ENCODE data around the gene TBC1D21.

The TBC1D21 gene

DNA sequence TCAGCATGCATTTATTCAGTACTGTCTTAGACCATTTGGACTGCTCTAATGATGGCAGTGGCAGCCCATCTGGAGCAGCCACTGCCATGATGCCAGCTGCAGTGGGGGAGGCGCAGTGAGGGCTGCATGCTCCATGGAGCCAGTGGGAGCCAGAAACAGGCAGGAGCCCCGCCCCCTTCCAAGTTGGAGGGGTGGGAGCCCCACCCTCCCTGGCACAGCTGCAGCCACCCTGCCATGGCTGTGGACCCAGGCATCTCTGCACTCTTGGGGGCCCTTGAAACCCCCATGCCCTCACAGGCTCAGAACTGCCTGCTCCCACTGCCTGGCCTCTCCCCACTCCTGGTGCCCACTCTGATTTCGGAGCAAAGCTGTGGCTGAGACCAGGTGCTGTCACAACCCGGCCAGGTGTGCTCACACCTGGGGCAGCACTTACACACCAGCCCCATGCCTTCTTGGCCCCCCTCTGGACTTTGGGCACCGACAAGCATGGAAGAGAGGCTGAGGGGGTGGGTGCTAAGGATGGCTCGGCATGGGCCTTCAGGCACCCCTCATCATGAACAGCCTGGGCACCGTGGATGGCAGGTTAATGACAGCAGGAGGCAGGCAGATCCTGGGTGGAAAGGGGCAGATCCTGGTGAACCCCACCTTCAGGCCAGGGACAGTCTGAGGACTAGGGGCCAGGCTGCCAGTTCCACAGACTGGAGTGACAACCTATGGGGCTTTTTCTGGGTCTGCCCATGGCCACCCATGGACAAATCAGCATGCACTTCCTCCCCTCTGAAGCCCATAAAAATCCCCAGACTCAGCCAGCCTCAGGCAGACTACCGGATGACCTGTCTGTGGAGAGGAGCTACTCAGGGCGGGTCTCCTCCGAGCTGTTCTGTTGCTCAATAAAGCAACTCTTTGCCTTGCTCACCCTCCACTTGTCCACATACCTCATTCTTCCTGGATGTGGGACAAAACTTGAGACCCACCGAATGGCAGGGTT lies 18.3 kb downstream of the TBC1D21 start:
- DNase-seq: no peak

DNA sequence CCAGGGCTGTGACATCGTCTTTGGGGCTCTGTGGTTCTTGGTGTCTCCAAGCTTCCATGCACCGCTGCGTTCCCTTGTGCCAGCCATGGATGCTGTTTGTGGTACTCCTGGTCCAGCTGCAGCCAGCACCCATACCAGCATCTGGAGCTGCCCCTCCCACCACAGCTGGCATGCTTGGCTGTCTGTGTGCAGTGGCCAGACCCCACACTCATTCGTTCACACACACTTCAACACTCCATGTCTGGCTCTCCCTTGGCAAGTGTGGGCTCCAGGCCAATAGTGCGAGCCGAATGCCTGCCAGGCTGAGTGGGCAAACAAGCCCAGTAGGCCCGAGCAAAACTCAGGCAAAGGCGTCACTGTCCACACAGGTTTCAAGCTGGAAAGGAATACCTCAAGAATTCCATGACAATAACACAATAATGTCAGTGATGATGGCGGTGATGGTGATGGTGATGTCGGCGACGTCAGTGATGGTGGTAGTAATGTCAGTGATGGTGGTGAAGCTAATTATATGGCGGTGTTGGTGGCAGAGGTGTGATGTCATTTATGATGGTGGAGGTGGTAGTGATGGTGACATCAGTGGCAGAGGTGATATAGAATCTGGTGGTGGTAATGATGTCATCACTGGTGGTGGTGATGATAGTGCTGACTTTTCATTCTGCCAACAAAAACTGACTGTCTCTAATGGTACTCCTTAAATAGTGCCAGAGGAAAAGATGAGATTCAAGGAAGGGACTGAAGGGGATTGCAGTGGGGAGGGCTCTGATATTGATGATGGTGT lies 19.3 kb downstream of the TBC1D21 start:
- no peak for DNase-seq

DNA sequence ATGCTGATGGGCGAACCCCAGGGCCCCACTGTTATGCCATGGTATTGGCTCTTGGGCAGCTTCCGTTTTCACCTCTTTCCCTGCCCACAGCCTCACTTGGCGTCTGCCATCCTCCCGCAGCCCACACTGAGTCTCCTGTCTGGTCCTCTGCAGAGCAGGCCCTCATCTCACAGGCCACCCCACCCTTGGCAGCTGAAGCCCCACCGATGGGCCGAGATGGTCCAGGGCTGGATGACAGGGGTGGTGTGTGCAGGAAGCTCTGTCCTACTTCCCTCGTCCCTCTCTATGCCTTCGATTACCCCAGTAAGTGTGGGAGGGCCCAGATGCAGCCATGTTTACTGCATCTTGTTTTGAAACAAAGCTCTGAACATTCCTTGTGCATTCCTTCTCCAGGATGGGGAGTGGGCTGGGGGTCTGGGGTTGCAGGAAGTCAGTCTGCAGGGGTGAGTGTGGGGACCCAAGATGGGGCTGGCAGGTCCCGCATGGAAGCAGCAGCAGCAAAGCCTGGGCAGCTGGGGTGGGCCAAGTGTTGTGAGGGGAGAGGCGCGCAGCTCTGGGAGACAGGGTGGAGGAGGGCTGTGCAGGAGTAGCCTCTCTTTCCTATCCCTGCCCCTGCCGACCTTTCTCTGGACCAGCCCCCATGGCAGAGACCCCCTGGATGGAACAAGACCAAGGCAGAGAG lies 20.9 kb downstream of the TBC1D21 start:
- no peak for DNase-seq

DNA sequence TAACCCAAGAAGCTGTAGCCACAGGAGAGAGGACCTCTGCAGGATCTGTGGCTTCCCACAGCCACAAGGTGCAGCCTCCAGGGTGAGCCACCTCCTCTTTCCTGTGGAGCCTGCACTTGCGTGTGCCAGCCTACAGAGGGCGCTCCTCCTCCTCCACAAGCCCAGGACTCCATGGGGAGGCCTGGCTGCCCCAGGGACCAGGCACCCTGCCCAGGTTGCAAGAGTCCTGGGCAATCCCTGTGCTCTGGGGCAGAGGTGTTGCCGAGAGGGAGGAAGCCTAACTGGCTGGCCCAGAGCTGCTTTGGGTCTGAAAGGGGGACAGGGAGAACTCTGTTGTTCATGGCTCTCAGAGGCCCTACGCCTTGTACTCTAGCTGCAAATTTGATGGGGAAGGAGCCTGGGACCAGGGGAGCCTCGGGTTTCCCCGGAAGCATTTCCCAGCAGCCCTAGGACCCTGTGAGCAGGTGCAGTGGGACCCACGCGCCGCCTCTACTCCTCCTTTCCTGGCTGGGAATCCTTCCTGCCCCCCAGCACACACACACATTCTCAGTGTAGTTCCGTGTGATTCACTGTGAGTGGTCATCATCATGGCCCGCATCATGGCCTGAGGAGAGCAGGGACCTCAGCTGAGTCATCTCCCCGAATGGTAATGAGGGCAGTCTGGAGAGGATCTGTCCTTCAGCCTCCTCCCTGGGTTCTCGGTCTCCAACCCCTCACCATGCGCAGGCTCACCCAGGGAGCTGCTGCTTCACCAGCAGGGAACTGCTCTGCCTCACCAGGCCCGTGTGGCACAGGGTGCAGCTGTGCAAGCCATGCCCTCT lies 24.3 kb downstream of the TBC1D21 start:
- no peak for DNase-seq

DNA sequence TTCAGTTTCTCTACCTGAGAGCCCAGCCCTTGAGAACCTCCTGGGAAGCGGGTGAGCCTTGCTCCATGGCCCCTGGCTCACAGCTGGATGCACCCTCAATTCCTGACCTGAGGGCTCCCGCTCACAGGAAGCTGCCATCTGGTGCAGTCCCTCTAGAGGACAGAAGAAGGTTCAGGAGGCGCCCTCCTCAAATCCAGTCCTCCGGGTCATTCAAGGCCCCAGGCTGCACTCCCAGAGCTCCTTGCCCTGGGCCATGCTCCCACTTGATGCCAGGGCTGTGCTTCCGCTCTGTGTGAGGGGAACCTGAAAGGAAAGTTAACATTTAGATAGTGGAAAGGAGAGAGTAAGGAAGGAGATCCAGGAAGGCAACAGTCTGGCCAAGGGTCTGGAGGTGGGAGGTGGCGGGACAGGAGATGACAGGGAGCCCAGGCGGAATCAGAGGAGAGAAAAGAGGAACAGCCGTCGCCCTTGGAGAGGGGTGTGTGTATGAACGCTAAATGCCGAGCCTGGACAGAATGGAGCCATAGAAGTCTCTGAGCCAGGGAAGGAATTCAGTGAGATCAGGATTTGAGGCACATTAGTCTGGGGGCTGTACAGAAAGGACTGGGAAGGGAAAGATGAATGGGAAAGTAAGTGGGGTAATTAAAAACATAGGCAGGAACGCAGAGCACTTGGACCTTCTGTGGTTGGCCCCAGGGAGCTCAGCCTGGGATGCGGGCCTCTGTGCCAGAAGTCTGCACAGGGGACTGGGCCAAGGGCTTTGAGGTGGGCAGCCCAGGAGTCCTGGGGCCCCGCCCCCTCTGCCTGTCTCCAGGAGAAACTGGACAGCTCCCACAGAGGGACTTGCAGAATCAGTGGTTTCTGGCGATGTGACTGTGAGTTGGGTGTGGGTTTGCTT lies 26.1 kb downstream of the TBC1D21 start:
- DNase-seq: no peak

DNA sequence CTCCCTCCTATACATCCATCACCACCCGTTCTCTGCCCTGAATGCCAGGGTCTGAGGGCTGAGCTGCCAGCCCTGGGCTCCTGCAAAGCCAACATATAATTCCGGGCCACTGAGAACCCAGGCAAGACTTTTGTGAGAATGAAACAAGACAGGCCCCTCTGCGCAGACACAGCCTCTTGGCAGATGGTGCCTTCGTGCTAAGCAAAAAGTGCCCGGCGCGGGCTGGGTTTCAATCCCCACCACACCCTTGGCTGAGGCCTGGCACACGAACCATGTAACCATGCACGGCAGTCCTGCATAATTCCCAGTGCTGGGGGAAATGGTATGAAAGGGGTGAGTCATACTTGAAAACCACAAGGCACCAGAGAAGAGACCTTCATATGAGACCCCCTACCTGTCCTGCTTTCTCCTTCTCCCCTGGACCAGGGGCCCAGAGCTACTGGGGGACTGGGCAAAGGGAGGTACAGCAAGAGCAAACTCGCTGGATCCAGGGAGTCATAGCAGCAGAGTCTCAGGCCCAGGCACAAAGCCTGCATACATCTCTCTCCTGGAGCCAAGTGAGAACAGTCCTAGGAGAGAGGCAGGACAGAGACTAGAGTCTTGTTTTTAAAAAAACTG lies 26.8 kb downstream of the TBC1D21 start:
- DNase-seq: no peak

DNA sequence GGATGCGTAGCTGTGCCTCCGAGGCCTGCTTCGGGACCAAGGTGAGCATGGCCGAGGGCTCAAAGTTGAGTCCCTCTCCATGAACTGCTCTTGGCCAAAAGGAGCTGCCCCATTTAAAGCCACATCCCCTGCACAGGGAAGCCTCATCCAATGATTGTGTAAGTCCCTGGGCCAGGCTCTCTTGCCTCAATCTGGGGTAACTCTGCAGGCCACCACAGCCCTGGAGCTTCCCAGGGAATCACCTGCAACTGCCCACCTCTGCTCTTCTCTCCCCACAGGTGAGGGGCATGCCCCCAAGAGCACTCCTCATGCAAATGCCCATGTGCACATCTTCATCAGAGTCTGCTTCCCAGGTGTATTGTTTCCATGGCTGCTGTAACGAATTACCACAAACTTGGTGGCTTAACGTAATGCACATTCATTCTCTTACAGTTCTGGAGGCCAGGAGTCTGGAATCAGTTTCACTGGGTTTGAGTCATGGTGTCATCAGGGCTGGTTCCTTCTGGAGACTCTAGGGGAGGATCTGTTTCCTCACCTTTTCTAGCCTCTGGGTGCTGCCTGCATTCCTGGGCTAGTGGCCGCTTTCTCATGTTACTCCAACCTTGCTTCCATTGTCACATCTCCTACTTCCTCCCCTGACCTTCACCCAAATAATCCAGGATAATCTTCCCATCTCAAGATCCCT lies 27.9 kb downstream of the TBC1D21 start:
- DNase-seq: no peak

DNA sequence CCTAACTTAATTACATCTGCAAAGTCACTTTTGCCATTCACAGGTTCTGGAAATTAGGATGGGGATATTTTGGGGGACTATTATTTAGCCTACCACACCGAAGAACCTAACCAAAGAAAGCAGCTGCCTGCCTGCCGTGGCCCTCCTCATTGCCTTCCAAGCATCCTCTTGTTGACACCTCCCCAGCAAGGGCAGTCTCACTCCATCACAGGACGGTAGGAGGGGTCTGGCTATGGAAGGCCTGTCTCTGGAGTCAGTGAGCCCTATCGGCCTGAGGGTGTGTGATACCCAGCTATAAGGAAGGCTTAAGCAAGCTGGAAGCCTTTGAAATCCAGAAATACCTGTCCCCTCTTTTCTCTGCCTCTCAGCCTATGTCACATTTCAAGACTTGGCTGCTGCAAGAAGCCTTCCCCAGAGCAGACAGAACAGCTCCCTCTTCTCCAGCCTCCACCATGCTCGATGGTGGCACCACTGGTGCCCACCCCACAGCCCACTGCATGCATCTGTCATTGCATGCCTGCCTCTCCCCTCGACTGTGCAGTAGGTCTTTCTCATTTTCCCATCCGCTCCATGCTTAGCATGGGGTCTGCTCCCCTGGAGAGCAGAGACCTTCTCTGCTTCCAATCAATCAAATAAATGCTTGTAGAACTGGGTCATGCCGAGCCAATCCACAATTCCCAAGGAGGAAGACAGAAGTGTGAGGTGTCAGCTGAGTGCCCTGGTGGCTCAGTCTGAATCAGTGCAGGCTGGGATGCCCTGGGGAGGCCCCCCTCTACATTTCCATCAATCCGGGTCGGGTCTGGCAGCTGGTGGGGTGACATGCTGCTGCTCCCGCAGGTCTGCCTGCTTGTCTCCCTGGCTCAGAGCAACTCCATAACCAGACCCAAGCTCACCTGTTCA lies 29.0 kb downstream of the TBC1D21 start:
- DNase-seq: no peak

DNA sequence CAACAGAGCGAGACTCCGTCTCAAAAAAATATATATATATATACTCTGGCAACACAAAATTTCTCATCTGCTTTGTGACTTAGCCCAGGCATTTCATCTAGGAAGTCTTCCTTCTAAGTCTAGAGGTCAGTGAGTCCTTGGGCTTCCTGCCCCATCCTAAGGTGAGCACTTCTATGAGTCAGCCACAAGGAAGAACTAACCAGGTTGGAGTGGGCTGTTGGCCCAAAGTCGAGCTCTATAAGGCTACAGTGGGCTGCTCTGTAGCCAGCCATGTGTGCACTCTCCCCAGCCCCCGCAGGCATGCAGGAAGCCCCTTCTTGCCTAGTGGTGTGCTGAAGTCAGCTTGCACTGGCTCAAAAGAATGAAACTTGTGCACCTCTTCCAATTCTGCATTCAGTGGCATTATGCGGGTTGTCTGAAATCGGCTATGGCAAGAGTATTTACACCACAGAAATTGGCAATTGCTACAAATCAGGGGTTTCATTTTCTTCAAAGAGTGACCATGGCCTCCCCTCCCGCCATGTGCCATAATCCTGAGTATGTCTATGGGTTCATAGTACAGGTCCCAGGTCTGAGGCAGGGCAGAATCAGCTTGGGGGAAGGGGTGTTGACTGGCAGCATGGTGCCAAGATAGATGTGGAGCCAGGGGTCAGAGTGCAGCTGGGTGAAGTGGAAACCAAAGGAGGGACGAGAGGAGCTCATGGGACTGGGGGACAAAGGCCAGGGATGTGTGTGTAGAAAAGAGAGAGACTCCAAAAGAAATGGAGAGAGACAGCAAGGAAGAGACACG lies 30.9 kb downstream of the TBC1D21 start:
- DNase-seq: no peak

DNA sequence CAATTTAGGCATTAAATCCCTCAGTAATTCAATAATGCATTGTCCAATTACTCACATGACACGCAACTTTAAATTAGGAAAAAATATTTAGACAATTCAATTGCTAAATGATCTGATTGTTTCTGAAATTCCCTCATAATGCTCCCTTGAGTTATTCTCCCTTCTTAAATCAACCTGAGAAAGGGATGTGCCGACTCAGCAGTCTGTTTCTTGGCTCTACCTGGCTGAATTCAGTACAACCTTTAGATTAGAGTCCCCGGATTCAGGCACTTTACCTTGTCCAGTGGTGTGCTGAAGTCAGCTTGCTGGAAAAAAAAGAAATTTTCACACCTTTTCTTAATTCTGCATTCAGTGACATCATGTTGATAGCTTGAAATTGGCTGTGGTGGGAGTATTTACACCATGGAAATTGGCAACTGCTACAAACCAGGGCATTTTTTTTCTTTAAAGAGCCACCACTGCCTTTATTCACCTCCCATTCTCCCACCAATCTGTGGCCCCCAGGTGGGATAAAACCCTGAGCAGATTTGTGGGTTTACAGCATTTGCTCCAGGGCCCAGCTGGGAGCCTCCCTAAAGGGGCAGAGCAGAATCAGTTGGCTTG lies 32.0 kb downstream of the TBC1D21 start:
- no peak for DNase-seq

DNA sequence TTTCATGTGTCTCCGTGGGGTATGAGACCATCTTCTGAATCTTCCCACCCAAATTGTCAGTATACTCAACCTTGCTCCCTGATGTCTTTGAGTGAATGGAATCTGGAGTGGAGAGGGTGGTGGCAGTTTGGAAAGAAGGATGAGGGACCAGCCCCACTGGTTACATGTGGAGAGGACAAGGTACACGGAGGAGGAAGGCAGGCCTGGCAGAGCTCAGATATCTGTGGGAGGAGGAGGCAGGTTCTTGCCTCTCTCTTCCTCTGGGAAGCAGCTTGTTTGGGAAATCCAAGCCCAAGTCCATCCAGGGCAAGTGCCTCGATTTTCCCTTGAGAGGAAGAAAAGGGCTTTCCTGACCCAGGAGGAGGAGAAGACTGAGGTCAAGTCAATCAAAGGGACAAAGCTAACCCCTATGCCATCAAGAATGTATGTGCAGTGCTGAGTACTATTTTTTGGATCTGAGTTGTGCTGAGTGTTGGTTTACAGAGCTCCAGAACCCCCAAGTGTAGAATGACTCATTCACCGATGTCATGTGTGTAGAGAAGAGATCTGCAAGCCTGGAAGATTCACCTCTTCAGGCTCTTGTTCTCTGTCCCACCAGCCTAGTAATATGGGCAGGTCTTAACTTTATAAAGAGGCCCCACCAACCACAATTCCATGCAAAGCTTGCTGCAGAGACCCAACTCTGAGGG lies 33.1 kb downstream of the TBC1D21 start:
- DNase-seq: no peak

DNA sequence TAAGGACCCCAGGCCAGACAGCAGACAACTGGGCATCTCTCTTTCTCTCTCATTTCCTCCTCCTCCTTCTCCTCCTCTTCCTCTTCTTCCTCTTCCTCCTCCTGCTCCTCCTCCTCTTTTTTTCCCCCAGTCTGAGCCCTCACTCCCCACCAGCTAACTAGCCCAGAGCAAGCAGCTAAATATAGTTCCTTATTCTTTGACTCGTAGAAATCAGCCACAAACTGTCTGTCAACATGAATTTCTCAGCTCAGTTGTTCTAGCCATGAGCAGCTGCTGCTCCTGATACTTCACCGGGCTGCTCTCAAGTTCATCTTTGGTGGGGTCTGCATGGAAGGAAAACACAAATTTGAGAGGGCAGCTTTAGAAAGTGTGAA lies 33.7 kb downstream of the TBC1D21 start:
- DNase-seq: no peak

DNA sequence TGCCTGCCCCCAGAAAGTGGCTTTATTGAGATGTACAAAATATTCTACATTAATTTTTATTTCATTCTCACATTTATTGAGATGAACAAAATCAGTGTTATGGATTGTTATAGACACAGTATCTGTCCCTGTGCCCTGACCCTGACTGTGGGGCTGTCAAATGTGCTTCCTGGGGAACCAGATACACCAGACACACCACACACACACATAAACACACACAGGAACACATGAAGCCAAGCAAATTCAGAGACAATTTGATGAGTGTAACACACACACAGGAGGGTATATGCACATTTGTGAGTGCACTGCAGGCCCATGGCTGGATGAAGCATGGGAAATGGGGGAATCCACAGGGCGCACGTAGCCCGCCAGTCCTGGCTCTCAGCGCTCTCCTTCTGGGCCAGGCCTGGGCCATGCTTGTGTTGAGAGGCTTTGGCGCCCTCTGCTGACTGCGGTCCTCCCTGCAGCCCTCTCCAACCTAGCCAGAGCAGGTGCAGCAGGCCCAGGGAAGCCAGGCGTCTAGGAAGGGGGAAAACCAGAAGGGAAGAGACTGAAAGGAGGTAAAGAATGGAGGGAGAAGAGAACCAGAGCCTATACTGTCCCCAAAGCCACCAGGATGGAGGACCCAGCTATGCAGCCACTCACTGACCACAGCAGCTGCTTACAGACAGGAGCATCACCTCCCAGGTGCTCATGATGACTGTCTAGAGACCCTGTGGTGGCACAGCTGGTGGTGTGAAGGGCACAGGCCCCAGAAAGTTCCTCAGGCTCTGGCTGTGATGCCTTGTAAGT lies 34.9 kb downstream of the TBC1D21 start:
- peak in 1 of 2 experiments; percentile 50 for DNase-seq

DNA sequence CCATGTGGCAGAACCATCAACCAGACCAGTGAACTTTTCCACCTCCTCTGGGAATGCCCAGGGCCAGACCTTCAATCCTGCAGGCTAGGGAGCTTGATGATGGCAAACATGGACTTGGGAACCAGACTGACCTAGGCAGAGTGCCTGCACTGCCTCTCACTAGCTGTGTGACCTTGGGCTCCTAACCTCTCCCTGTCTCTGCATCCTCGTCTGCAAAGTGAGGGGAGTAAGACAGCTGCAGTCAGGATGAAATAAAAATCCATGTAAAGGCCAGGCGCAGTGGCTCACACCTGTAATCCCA lies 35.4 kb downstream of the TBC1D21 start:
- DNase-seq: no peak

DNA sequence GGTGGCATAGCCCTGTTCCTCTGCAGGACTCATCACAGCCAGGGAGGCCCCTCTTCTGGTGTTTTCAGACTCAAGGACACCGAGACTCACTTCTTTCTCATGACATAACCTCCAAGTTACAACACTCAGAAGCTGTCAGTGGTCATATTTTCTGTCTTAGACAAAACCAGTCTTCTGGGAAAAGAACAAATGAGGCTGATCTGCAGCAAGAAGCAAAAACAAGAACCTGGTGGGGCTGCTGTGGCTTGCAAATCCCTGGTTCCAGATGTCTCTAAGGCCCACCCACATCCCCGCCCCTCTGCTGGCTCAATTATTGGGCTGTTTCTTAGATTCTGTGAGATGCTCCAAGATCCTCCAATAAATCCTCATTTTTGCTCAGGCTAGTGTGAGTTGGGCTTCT lies 36.3 kb downstream of the TBC1D21 start:
- DNase-seq: no peak

DNA sequence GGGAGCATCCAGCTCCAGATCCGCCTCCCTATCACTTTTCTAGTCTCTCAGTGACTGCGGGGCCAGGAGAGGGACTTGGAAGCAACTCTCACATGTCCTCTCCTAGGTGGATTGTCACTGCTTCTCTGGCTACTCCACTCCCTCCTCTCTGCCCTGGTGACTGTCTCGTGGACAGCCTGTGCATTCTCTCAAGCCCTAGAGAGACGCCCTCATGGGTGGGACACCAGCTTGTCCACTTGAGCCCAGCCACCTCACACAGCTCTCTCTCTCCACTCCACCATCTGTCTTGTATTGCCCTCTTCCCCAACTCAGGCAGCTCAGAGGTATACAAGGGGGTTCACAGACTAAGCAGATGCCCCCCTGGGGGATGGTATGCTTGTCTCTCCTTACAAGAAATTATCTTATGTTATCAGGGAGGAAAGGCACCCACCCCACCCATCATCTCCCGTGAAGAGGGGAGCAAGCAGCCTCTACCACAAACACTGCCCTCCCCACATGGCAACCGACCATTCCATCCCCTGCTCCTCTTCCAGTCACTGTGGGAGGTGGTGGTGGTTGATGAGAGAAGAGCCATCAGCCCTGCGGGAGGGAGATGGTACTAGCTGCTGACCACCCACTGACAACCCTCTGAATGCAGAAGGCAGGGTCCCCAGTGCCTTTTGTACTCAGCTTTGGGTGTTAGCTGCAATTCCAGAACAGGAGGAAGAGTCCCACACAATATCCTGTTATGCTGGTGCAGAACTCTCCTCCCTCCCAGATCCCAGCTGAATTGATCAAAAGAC lies 37.3 kb downstream of the TBC1D21 start:
- DNase-seq: no peak

Measured in cerebellar nuclear complex (tissue), 1 donor.